HCT116 (cell line): ENCODE results near the gene DAND5. TPM values are rescaled to one million over a fixed set of nuclear protein-coding genes. Genes with fewer than 3 reads are reported as not detected.

Experiments used
- ATAC-seq: fragments of 200-7000 bp; cut with Tn5 transposase; 2 replicates; pipeline ENCODE4 v1.9.1; 2020; ENCODE audit warnings: mild to moderate bottlenecking, moderate library complexity
- BruUV-seq: library from RNA; stranded (reverse); fragments of 400-500 nt; replicated peaks from 2 replicates; lab custom pipeline; 2021; lab: Mats Ljungman, UMichigan
- CTCF ChIA-PET: fragments of 300-600 bp; sonication (Branson Sonifier 250); formaldehyde crosslinking; loops from one replicate; lab custom pipeline; 2021; ENCODE audit warnings: antibody characterized with exemption; lab: Charles Lee
- POLR2A ChIA-PET: fragments of 300-600, 350-600 bp; sonication (Branson Sonifier 250); formaldehyde crosslinking; loops from one replicate; lab custom pipeline; 2021; ENCODE audit warnings: antibody characterized with exemption; lab: Charles Lee
- RAD21 ChIA-PET, 2 experiments: fragments of 300-600 bp; sonication (Branson Sonifier 250); formaldehyde crosslinking; loops; one replicate each; lab custom pipeline; 2023; ENCODE audit warnings: low total read pairs in 2 of 2; ENCODE audit not compliant: uncharacterized antibody in 2 of 2, unreplicated experiment in 2 of 2, low non-redundant PET in 1 of 2; lab: Charles Lee
- DNase-seq: peaks from one replicate; pipeline ENCODE4 v3.0.0-alpha.2; 2010; ENCODE audit warnings: low read depth, low spot score
- H2AFZ ChIP-seq: fragments of 200-600 bp; shearing (Covaris generic), sonication (generic); 2 replicates; pipeline ENCODE4 v1.6.1; 2017; ENCODE audit warnings: low read depth, mixed run types, mixed read lengths, antibody characterized with exemption, low read length; ENCODE audit not compliant: poor library complexity, severe bottlenecking
- H3K27ac ChIP-seq: 2 replicates; pipeline ENCODE4 v1.5.1; 2012; ENCODE audit warnings: low read depth, low read length
- H3K27me3 ChIP-seq: fragments of 200-600 bp; sonication (generic); 2 replicates; pipeline ENCODE4 v1.6.1; 2016; ENCODE audit warnings: mixed run types, low read length, mixed read lengths; ENCODE audit not compliant: insufficient read depth
- H3K36me3 ChIP-seq, 2 experiments: fragments of 200-500 bp in 1 of 2; fragments of 200-600 bp in 1 of 2; sonication (Bioruptor generic) in 1 of 2; sonication (generic) in 1 of 2; 2 replicates each; pipeline versions ENCODE4 v1.5.1 to v1.6.1; 2014 to 2016; ENCODE audit warnings: low read length in 2 of 2, inconsistent platforms in 1 of 2, mixed read lengths in 1 of 2, mixed run types in 1 of 2; ENCODE audit not compliant: insufficient read depth in 2 of 2, control insufficient read depth in 1 of 2
- H3K4me1 ChIP-seq, 2 experiments: fragments of 200-600 bp in 1 of 2; sonication (generic) in 1 of 2; 2 replicates each; pipeline versions ENCODE4 v1.5.1 to v1.6.1; 2012 to 2017; ENCODE audit warnings: low read length in 2 of 2, inconsistent platforms in 1 of 2, mild to moderate bottlenecking in 1 of 2, mixed read lengths in 1 of 2, mixed run types in 1 of 2, moderate library complexity in 1 of 2; ENCODE audit not compliant: insufficient read depth in 2 of 2, control insufficient read depth in 1 of 2
- H3K4me2 ChIP-seq: fragments of 200-600 bp; sonication (generic); 2 replicates; pipeline ENCODE4 v1.6.1; 2017; ENCODE audit warnings: mixed run types, low read length, mixed read lengths
- H3K4me3 ChIP-seq, 2 experiments: fragments of 200-600 bp in 1 of 2; sonication (generic) in 1 of 2; replicated peaks in 1 of 2; 2 replicates each; pipeline ENCODE4 v1.5.1; 2011 to 2016; ENCODE audit warnings: low read length in 2 of 2, control low read depth in 1 of 2, low read depth in 1 of 2, mild to moderate bottlenecking in 1 of 2, mixed read lengths in 1 of 2, mixed run types in 1 of 2
- H3K79me2 ChIP-seq: fragments of 200-600 bp; sonication (generic); 2 replicates; pipeline ENCODE4 v1.6.1; 2017; ENCODE audit warnings: mild to moderate bottlenecking, mixed run types, low read length, moderate library complexity, mixed read lengths; ENCODE audit not compliant: insufficient read depth
- H3K9ac ChIP-seq: fragments of 200-600 bp; sonication (generic); 2 replicates; pipeline ENCODE4 v1.6.1; 2016; ENCODE audit warnings: low read length, mixed read lengths
- H3K9me2 ChIP-seq: fragments of 200-600 bp; sonication (generic), shearing (Covaris generic); 2 replicates; pipeline ENCODE4 v1.6.1; 2017; ENCODE audit warnings: mixed run types, mild to moderate bottlenecking, moderate library complexity; ENCODE audit not compliant: insufficient read depth
- H3K9me3 ChIP-seq, 2 experiments: fragments of 200-500 bp in 1 of 2; fragments of 200-600 bp in 1 of 2; sonication (Bioruptor generic) in 1 of 2; sonication (generic) in 1 of 2; 2 replicates each; pipeline ENCODE4 v1.6.1; 2014 to 2017; ENCODE audit warnings: low read length in 2 of 2, mixed read lengths in 2 of 2, inconsistent platforms in 1 of 2, low read depth in 1 of 2, mild to moderate bottlenecking in 1 of 2, mixed run types in 1 of 2, moderate library complexity in 1 of 2; ENCODE audit not compliant: control insufficient read depth in 1 of 2, insufficient read depth in 1 of 2
- H4K20me1 ChIP-seq: fragments of 200-600 bp; sonication (generic), shearing (Covaris generic); 2 replicates; pipeline ENCODE4 v1.6.1; 2017; ENCODE audit warnings: mixed run types, mild to moderate bottlenecking, moderate library complexity; ENCODE audit not compliant: insufficient read depth
- ATF3 ChIP-seq: IDR thresholded peaks from 2 replicates; pipeline ENCODE4 v1.6.1; 2012
- CEBPB ChIP-seq: IDR thresholded peaks from 2 replicates; pipeline ENCODE4 v1.6.1; 2012; ENCODE audit warnings: low read depth
- CTCF ChIP-seq, 3 experiments: fragments of 200-600 bp in 1 of 3; sonication (generic) in 1 of 3; IDR thresholded peaks in 2 of 3; conservative IDR thresholded peaks in 1 of 3; 2 replicates each; pipeline ENCODE4 v1.5.1; 2012 to 2017; ENCODE audit warnings: low read depth in 2 of 3, low read length in 2 of 3, antibody characterized with exemption in 1 of 3, borderline replicate concordance in 1 of 3, control low read depth in 1 of 3, mild to moderate bottlenecking in 1 of 3, mixed read lengths in 1 of 3, mixed run types in 1 of 3, moderate library complexity in 1 of 3; ENCODE audit not compliant: insufficient read depth in 1 of 3
- EGR1 ChIP-seq: IDR thresholded peaks from 2 replicates; pipeline ENCODE4 v1.6.1; 2012; ENCODE audit warnings: low read depth
- ELF1 ChIP-seq: IDR thresholded peaks from 2 replicates; pipeline ENCODE4 v1.6.1; 2012; ENCODE audit warnings: low read depth, borderline replicate concordance
- FOSL1 ChIP-seq: IDR thresholded peaks from 2 replicates; pipeline ENCODE4 v1.6.1; 2012; ENCODE audit warnings: low read depth
- MAX ChIP-seq: IDR thresholded peaks from 2 replicates; pipeline ENCODE4 v1.6.1; 2012
- POLR2A ChIP-seq: IDR thresholded peaks from 2 replicates; pipeline ENCODE4 v1.7.0; 2011; ENCODE audit warnings: borderline replicate concordance; ENCODE audit not compliant: insufficient read depth, insufficient read length; ENCODE audit errors: extremely low read depth
- POLR2AphosphoS5 ChIP-seq: IDR thresholded peaks from 2 replicates; pipeline ENCODE4 v1.6.1; 2011; ENCODE audit warnings: mild to moderate bottlenecking, low read depth, low read length, moderate library complexity
- RAD21 ChIP-seq: IDR thresholded peaks from 2 replicates; pipeline ENCODE4 v1.6.1; 2012; ENCODE audit warnings: low read depth, mild to moderate bottlenecking
- REST ChIP-seq: IDR thresholded peaks from 2 replicates; pipeline ENCODE4 v1.6.1; 2012; ENCODE audit warnings: low read depth
- SIN3A ChIP-seq: IDR thresholded peaks from 2 replicates; pipeline ENCODE4 v1.6.1; 2012; ENCODE audit warnings: low read depth
- TCF7L2 ChIP-seq: IDR thresholded peaks from 2 replicates; pipeline ENCODE4 v1.7.0; 2011; ENCODE audit warnings: borderline replicate concordance, inconsistent platforms; ENCODE audit not compliant: insufficient read depth, insufficient read length; ENCODE audit errors: extremely low read depth
- YY1 ChIP-seq: IDR thresholded peaks from 2 replicates; pipeline ENCODE4 v1.6.1; 2011; ENCODE audit warnings: low read length, low read depth, moderate library complexity, mild to moderate bottlenecking; ENCODE audit not compliant: insufficient replicate concordance; ENCODE audit errors: extremely low read depth
- ZBTB33 ChIP-seq: IDR thresholded peaks from 2 replicates; pipeline ENCODE4 v1.6.1; 2011; ENCODE audit warnings: mild to moderate bottlenecking, low read length, moderate library complexity; ENCODE audit not compliant: insufficient replicate concordance; ENCODE audit errors: extremely low read depth
- ZFX ChIP-seq: fragments of 450-650 bp; IDR thresholded peaks from 2 replicates; pipeline ENCODE4 v1.6.1; 2017
- ZNF274 ChIP-seq: fragments of 200-500 bp; sonication (Bioruptor generic); IDR thresholded peaks from 2 replicates; pipeline ENCODE4 v1.6.1; 2014; ENCODE audit warnings: mild to moderate bottlenecking, low read depth, low read length, inconsistent platforms
- intact Hi-C: fragments of 100-400 bp; cut with micrococcal nuclease; formaldehyde crosslinking; loops from 2 replicates; pipeline ENCODE4 v1.10.0; 2022
- total RNA-seq: library from RNA; stranded (reverse); gene quantifications from one replicate; pipeline ENCODE4 v1.2.1, GENCODE V29; 2021; ENCODE audit not compliant: unreplicated experiment

DAND5 gene
- total RNA-seq, 1 experiment from 2014 or later, result 0.25 TPM

- CTCF ChIA-PET, result no interaction called here
- H3K9me3 ChIP-seq, result no peaks in the 10 kb centered on the region
- no peaks in the 10 kb centered on the region for H4K20me1 ChIP-seq
- BruUV-seq, result no TSS peak
- DNase-seq (no peak), ATAC-seq (no peak)
- peaks cover 0 to 5% of the 10 kb centered on the region in 2 experiments; a peak in 1 of 4 replicates for H3K36me3 ChIP-seq
- H3K27me3 ChIP-seq, result no peaks in the 10 kb centered on the region
- H3K27ac ChIP-seq, result no peak overlapping the region
- POLR2A ChIA-PET, result no interaction called here
- no peak overlapping the region for H3K4me3 ChIP-seq
- no peak overlapping the region for H2AFZ ChIP-seq
- no peak overlapping the region for H3K4me2 ChIP-seq
- H3K9ac ChIP-seq, result no peak overlapping the region
- H3K9me2 ChIP-seq, result no peaks in the 10 kb centered on the region
- intact Hi-C loops, result no loop called here
- peaks cover 16% of the 10 kb centered on the region; the same call in 1 of the 2 replicates for H3K79me2 ChIP-seq
- RAD21 ChIA-PET, result no interaction called here
- H3K4me1 ChIP-seq, result peaks cover 2 to 6% of the 10 kb centered on the region in 2 experiments; a peak in 3 of 4 replicates
- TF ChIP-seq FOSL1 (no peak), MAX (no peak), REST (no peak), EGR1 (no peak), POLR2A (no peak), CTCF (IDR thresholded peaks at IDR 0.05 in 2 of 3, conservative IDR thresholded peaks at IDR 0.05 in 1 of 3; ENCODE audit: borderline replicate concordance in 1 of 3, insufficient read depth in 1 of 3, low read depth in 2 of 3, low read length in 2 of 3) (no peak), POLR2AphosphoS5 (no peak), ZBTB33 (no peak), SIN3A (no peak), ELF1 (no peak), ATF3 (no peak), CEBPB (no peak), ZNF274 (no peak), TCF7L2 (no peak), RAD21 (no peak), ZFX (no peak), YY1 (no peak)
These were observed 32.3 kb downstream of the DAND5 start for GRCh38 chr19:13001502-13002165.
